ENCODE data around the gene CCDC12. TPM values are rescaled to one million over a fixed set of nuclear protein-coding genes. Genes with fewer than 3 reads are reported as not detected.

CCDC12 gene
- polyA plus RNA-seq, 1 of the 3 experiments (the other 2 are of a cell fraction) = 105 TPM

GRCh38 chr3:46897829-46898320 is 78.7 kb downstream of the CCDC12 start:
- Histone ChIP-seq H3K79me2 (ENCODE audit: insufficient read depth) (no peaks in the 10 kb centered on the region), H3K9me3 (no peaks in the 10 kb centered on the region), H3K4me1 (ENCODE audit: control insufficient read depth in 1 of 2, insufficient read depth in 2 of 2, low read depth in 1 of 2, low read length in 1 of 2) (peaks cover 0 to 33% of the 10 kb centered on the region in 2 experiments; a peak in 1 of 4 replicates), H4K20me1 (ENCODE audit: insufficient read depth) (no peaks in the 10 kb centered on the region), H2AFZ (ENCODE audit: low read depth) (no peak overlapping the region), H3K36me3 (replicated peaks in 1 of 2; ENCODE audit: control insufficient read depth in 1 of 2, insufficient read depth in 2 of 2, low read length in 1 of 2) (no peaks in the 10 kb centered on the region), H3K27ac (ENCODE audit: low read depth in 2 of 2, low read length in 1 of 2) (no peak overlapping the region), H3K27me3 (ENCODE audit: insufficient read depth) (no peaks in the 10 kb centered on the region), H3K9me2 (no peaks in the 10 kb centered on the region), H3K4me3 (ENCODE audit: low read depth in 2 of 2, low read length in 1 of 2) (no peak overlapping the region), H3F3A (replicated peaks; ENCODE audit: insufficient read depth) (no peaks in the 10 kb centered on the region), H3K9ac (no peak overlapping the region), H3K4me2 (no peak overlapping the region)
- no peak for DNase-seq
- ChIA-PET CTCF (interaction anchor here (0.7 to 31.0 kb wide), 7 partner anchors 8 to 409 kb away, joined by 3 to 480 read pairs (median 34); partner anchors contain the start of gene PTH1R), POLR2A (no interaction called here)
- 0% methylated on average over 1 of the region's 15 CpGs for WGBS (ENCODE audit: low lambda C conversion rate)
- TF ChIP-seq EZH2phosphoT487 (IDR thresholded peaks at IDR 0.05; ENCODE audit: borderline replicate concordance, low read depth) (no peak), MEF2A (IDR thresholded peaks at IDR 0.05; ENCODE audit: borderline replicate concordance, low read depth) (no peak), ELF1 (IDR thresholded peaks at IDR 0.05) (no peak), FOXM1 (IDR thresholded peaks at IDR 0.05; ENCODE audit: low read depth) (no peak), NRF1 (IDR thresholded peaks at IDR 0.05; ENCODE audit: low read depth, low read length) (no peak), FOXJ3 (CRISPR knock-in tag; IDR thresholded peaks at IDR 0.05) (no peak), ZBTB33 (IDR thresholded peaks at IDR 0.05; ENCODE audit: borderline replicate concordance, low read depth) (no peak), CTCF (IDR thresholded peaks at IDR 0.05) (no peak), RAD21 (IDR thresholded peaks at IDR 0.05; ENCODE audit: low read length) (no peak), TAF1 (IDR thresholded peaks at IDR 0.05; ENCODE audit: borderline replicate concordance, low read depth, low read length) (no peak), USF2 (IDR thresholded peaks at IDR 0.05; ENCODE audit: borderline replicate concordance, low read depth, low read length) (no peak), FOSL2 (IDR thresholded peaks at IDR 0.05; ENCODE audit: borderline replicate concordance, low read depth) (no peak), POLR2AphosphoS5 (IDR thresholded peaks at IDR 0.05; ENCODE audit: low read depth, low read length) (no peak), YY1 (IDR thresholded peaks at IDR 0.05; ENCODE audit: low read depth) (no peak), JUND (IDR thresholded peaks at IDR 0.05) (no peak), CHD2 (IDR thresholded peaks at IDR 0.05; ENCODE audit: low read length, partially characterized antibody) (no peak)
- TF ChIP-seq, protein P1, sequence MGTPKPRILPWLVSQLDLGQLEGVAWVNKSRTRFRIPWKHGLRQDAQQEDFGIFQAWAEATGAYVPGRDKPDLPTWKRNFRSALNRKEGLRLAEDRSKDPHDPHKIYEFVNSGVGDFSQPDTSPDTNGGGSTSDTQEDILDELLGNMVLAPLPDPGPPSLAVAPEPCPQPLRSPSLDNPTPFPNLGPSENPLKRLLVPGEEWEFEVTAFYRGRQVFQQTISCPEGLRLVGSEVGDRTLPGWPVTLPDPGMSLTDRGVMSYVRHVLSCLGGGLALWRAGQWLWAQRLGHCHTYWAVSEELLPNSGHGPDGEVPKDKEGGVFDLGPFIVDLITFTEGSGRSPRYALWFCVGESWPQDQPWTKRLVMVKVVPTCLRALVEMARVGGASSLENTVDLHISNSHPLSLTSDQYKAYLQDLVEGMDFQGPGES (IDR thresholded peaks at IDR 0.05; ENCODE audit: low read depth, low read length) = no peak

Data from SK-N-SH (cell line).